Ureter (tissue), 1 donor: ENCODE results near the gene NFATC1. TPM values are rescaled to one million over a fixed set of nuclear protein-coding genes. Genes with fewer than 3 reads are reported as not detected.
"Not testable (repeated sequence)": the region's sequence is repeated elsewhere in the genome, so short reads cannot be mapped to it uniquely, and the experiment has no call there.

Experiments
- DNase-seq: peaks from one replicate; pipeline ENCODE4 v3.0.0-alpha.2; 2020; ENCODE audit warnings: low spot score
- total RNA-seq: library from RNA; stranded (reverse); gene quantifications from one replicate; pipeline ENCODE4 v1.2.4, GENCODE V29; 2023
- donor health status: DM: yes; HTN: yes; CAD: no.

The NFATC1 gene
- total RNA-seq, 1 donor from 2014 or later: 13.8 TPM

- DNase-seq: no peak
Measured at GRCh38 chr18:79488311-79489050, 92.8 kb downstream of the NFATC1 start.

DNA sequence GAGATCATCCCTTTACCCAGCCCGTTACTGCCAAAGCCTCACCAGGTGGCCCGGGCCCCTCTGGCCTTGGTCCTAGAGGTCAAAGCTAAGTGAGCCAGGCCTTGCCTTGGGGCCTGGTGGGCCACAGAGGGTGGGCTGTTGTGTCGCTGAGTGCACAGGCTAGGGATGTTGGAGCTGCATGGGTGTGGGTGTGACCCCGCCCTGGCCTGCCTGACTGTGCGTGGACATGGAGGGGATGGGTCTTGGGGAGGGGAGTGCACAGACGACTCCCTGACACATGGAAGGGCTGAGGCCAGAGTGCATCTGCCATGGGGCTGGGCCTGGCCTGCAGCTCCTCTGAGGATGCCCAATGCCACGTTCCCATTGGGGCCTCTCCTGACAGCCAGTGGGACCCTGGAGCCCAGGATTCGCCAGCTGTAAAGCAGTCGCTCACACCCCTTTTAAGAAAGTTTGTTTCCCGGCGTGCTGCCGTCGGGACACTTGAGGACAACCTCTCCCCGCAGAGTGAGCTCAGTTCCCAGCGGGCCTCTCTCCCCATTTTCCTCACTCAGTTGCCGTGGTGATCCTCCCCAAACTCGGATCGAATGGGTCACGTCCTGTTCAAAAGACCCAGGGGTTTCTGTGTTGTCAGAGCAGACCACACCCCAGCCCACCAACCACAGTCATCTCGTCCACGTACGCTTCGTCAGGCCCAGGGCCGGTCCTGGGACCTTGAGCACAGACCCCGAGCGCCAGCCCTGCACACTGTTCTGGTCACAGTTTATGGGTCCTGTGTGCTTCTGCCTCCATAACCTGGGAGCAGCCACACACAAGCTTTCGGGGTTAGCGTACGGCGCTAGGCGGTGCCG lies 93.5 kb downstream of the NFATC1 start:
- DNase-seq: no peak

- DNase-seq: no peak
Measured at GRCh38 chr18:79489899-79490625, 94.3 kb downstream of the NFATC1 start.

GRCh38 chr18:79490626-79491041 lies 94.9 kb downstream of the NFATC1 start:
- no peak for DNase-seq

GRCh38 chr18:79491081-79491551 lies 95.4 kb downstream of the NFATC1 start:
- DNase-seq: no peak

GRCh38 chr18:79493211-79493800 lies 97.6 kb downstream of the NFATC1 start:
- DNase-seq: no peak

DNA sequence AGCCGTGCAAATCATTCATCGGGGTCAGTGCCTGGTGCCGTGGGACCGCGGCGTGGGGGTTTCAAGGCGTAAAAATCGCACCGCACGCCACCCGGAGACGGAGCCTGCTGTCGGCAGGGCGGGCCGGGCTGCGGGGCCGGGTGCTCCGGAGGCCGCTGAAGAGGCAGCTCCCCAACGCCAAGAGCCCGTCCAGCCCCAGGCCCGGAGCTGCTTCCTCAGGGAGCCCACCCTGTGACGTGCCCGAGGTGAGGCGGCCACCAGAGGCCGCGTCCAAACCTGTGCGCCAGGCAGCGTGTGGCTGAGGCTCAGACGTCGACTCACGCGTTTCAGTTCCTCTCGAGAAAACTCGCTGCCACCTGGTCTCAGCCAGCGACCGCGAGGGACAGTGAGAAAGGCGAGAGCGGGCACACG lies 98.1 kb downstream of the NFATC1 start:
- DNase-seq: no peak

DNA sequence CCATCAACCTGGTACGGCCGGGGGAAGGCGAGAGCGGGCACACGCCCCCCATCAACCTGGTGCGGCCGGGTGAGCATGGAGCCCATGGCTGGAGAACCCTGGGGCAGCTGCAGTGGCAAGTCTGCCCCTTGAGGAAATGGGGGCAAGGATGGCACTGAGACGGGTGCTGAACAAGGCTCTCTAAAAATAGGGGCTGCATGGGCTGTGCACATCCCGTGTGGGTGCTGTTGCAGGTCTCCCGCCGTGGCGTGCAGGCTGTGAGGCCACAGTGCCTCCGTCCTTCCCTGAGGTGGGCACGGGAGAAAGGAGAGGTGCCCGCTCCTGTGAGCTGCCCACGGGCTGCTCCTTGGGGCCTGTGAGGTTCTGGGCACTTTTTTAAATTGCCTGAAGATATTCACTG lies 99.2 kb downstream of the NFATC1 start:
- no peak for DNase-seq

GRCh38 chr18:79495591-79496071 lies 99.9 kb downstream of the NFATC1 start:
- no peak for DNase-seq

DNA sequence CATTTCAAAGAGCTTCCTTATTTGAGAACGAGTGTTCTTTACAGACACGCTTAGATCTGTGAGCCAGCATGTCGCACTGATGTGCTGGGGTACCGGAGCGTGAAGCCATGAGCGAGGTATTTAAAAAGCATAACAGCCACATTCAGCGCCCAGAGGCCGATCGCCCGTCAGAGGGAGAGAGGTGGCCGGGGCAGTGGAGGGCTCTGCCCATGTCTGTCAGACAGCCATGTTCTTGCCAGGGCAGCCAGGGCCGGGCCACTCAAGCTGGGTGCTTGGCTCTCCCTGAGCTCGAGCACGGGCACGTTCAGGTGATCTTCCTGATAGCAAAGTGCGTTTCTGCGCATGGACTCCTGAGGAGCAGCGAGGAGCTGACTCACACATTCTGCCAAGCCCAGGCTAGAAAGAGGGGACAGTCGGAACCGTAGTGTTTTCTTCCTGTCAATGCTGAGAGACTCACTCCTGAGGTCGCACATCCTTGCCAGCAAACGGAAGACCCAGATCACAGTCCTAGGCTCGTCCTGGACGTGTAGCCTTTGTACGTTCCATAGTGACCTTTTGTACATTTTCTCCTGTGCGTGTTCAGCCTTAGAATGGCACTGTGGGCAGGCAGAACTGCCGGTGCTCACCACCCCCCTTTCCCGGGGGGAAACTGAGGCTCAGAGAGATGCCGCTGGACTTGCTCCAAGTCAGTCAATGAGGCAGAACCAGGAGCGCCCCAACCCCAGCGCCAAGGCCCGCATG lies 100.7 kb downstream of the NFATC1 start:
- peak; percentile 81 for DNase-seq

GRCh38 chr18:79496978-79497637 lies 101.4 kb downstream of the NFATC1 start:
- DNase-seq: no peak

DNA sequence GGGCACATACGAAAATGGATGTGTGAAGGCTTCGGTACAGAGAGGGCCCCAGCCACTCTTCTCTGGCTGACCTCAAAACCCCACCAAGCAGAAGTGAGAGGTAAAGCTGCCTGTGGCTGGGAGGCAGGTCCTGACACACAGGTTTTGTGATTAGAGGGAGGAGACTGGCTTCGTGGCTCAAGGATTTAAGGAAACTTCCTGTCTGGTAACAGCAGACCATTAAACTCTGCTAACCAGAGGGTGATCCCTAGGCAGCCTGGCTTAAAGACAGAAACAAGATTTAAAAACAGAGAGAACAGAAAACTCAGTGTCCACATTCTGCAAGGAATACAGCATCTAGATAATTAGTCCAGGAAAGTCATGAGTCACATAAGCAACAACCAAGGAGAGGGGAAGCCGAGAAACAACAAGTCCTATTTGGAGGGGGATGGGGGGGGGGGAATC lies 101.9 kb downstream of the NFATC1 start:
- DNase-seq: no peak

- DNase-seq: no peak
Measured at GRCh38 chr18:79498662-79499061, 102.9 kb downstream of the NFATC1 start.

GRCh38 chr18:79501006-79501405 lies 105.3 kb downstream of the NFATC1 start:
- DNase-seq: no peak

- DNase-seq: no peak
Measured at GRCh38 chr18:79502782-79503181, 107.1 kb downstream of the NFATC1 start.

DNA sequence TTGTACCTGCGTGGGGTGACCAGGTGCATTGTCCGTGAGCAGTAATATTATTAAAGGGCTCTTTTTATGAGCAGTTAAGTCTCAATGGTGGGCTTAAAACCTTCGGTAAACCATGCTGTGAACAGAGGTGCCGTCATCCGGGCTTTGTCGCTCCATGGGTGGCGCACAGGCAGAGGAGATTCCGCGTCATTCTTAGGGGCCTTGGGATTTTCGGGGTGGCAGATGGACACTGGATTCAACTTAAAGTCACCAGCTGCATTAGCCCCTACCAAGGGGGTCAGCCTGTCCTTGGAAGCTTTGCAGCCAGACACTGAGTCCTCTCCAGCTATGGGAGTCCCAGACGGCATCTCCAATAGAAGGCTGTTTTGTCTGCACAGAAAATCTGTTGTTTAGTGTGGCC lies 107.7 kb downstream of the NFATC1 start:
- no peak for DNase-seq

- DNase-seq: peak; percentile 23
Measured at GRCh38 chr18:79504034-79504433, 108.3 kb downstream of the NFATC1 start.

DNA sequence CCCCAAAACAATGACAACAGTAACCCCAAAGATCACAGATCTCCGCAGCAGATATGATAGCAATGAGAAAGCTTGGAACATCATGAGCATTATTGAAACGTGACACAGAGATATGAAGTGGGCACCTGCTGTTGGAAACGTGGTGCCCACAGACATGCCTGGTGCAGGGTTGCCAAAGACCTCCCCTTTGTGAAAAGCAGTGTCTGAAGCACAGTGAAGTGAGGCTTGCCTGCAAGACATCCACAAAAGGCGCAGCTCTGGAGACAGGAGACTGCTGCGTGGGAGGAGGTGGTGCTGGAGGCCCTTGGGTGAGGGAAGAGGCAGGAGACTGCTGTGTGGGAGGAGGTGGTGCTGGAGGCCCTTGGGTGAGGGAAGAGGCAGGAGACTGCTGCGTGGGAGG lies 108.8 kb downstream of the NFATC1 start:
- DNase-seq: not testable (repeated sequence)

GRCh38 chr18:79505465-79505864 lies 109.7 kb downstream of the NFATC1 start:
- DNase-seq: not testable (repeated sequence)
